AG04449 (cell line): ENCODE data around the gene BEX3.

Experiments
- CTCF ChIA-PET: fragments of 350-600 bp; formaldehyde crosslinking; extraction: SDS; loops from one replicate; lab custom pipeline; 2021; ENCODE audit warnings: antibody characterized with exemption; lab: Yijun Ruan, JAX
- POLR2A ChIA-PET: fragments of 400-600, 350-600 bp; formaldehyde crosslinking; extraction: SDS; loops from one replicate; lab custom pipeline; 2020; ENCODE audit warnings: antibody characterized with exemption, inconsistent platforms; lab: Yijun Ruan, JAX
- DNase-seq: peaks from one replicate; pipeline ENCODE4 v3.0.0-alpha.2; 2010; ENCODE audit warnings: low read depth, low spot score
- H3K4me3 ChIP-seq: 2 replicates; pipeline ENCODE4 v1.5.1; 2011; ENCODE audit warnings: low read depth, mild to moderate bottlenecking, control low read depth, low read length
- CTCF ChIP-seq: IDR thresholded peaks from one replicate; pipeline ENCODE4 v1.5.1; 2011; ENCODE audit warnings: mild to moderate bottlenecking, moderate library complexity, low read length, control low read depth, inconsistent platforms; ENCODE audit not compliant: insufficient read depth; ENCODE audit errors: missing control alignments

The BEX3 gene

GRCh38 chrX:103413705-103414387 is 37.5 kb downstream of the BEX3 start:
- no peak overlapping the region for H3K4me3 ChIP-seq
- POLR2A ChIA-PET, result no interaction called here
- no peak for TF ChIP-seq CTCF
- CTCF ChIA-PET, result no interaction called here
- DNase-seq, result no peak

GRCh38 chrX:103414561-103414960 is 38.2 kb downstream of the BEX3 start:
- no peak for TF ChIP-seq CTCF
- ChIA-PET CTCF (no interaction called here), POLR2A (no interaction called here)
- no peak for DNase-seq
- H3K4me3 ChIP-seq, result no peak overlapping the region

GRCh38 chrX:103415068-103415467 is 38.7 kb downstream of the BEX3 start:
- ChIA-PET CTCF (no interaction called here), POLR2A (no interaction called here)
- no peak overlapping the region for H3K4me3 ChIP-seq
- TF ChIP-seq CTCF, result no peak
- no peak for DNase-seq

- CTCF ChIA-PET, result no interaction called here
- no peak for DNase-seq
- POLR2A ChIA-PET, result no interaction called here
Observed at GRCh38 chrX:103415528-103415927, 39.2 kb downstream of the BEX3 start.

GRCh38 chrX:103417370-103417769 is 41.0 kb downstream of the BEX3 start:
- POLR2A ChIA-PET, result no interaction called here
- H3K4me3 ChIP-seq, result no peak overlapping the region
- CTCF ChIA-PET, result no interaction called here
- no peak for TF ChIP-seq CTCF
- DNase-seq, result no peak

More at GRCh38 chrX:103415528-103415927, 39.2 kb downstream of the BEX3 start:
- TF ChIP-seq CTCF, result no peak
- no peak overlapping the region for H3K4me3 ChIP-seq

- no peak for TF ChIP-seq CTCF
- ChIA-PET CTCF (interaction anchor here (0.6 kb wide), 1 partner anchor 68 kb away, joined by 3 read pairs; no protein-coding TSS in a partner anchor), POLR2A (no interaction called here)
- no peak overlapping the region for H3K4me3 ChIP-seq
- no peak for DNase-seq
Observed at GRCh38 chrX:103417933-103418332, 41.6 kb downstream of the BEX3 start.
